Kidney tubule cell (primary cell): ENCODE results near the gene CD79A.
"Not testable (repeated sequence)": the region's sequence is repeated elsewhere in the genome, so short reads cannot be mapped to it uniquely, and the experiment has no call there.

ENCODE experiments used
- DNase-seq: peaks from one replicate; pipeline ENCODE4 v3.0.0-alpha.2; 2018; ENCODE audit warnings: low spot score

Gene CD79A

DNA sequence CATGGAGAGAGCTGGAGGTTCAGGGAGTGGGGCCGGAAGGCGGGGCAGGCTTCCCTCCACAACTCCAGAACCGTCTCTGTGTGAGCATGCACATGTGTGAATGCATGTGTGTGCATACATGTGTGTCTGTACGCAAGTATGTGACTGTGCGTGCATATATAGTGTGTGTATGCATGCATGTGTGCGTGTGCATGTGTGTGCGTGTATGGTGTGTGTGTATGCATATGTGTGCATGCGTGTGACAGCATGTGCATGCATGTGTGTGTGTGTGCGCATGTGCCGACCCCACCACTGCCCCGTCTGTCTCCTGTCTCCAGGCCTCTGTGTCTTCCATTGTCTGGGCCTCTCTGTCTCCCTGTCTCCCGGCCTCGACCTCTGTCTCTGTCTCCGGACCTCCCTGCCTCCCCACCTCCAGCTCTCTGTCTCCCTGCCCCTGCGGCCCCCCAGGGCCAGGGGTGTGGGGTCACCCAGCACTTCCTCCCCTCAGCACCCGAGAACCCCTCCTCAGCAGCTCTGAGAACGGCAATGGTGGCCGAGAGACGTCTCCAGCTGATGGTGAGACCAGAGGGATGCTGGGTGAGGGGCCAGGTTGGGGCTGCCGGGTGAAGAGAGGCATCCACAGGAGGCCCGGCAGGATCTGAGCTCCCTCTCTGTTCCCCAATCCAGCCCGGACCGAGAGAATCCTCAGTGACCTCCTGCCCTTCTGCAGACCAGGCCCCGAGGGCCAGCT, 28.4 kb downstream of the CD79A start:
- DNase-seq = no peak

DNA sequence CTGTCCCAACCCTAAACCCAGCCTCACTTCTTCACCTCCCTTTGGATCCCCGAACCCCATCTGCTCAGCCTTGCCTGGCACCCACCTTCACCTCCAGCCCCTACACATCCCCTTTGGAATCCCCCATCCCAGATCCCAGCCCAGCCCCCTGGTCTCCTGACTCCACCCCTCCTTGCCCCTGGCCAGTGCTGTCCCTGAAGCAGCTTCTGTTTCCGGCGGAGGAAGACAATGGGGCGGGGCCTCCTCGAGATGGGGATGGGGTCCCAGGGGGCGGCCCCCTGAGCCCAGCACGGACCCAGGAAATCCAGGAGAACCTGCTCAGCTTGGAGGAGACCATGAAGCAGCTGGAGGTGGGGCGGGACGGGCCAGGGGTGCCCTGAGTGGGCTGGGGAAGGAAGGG, 29.2 kb downstream of the CD79A start:
- no peak for DNase-seq

DNA sequence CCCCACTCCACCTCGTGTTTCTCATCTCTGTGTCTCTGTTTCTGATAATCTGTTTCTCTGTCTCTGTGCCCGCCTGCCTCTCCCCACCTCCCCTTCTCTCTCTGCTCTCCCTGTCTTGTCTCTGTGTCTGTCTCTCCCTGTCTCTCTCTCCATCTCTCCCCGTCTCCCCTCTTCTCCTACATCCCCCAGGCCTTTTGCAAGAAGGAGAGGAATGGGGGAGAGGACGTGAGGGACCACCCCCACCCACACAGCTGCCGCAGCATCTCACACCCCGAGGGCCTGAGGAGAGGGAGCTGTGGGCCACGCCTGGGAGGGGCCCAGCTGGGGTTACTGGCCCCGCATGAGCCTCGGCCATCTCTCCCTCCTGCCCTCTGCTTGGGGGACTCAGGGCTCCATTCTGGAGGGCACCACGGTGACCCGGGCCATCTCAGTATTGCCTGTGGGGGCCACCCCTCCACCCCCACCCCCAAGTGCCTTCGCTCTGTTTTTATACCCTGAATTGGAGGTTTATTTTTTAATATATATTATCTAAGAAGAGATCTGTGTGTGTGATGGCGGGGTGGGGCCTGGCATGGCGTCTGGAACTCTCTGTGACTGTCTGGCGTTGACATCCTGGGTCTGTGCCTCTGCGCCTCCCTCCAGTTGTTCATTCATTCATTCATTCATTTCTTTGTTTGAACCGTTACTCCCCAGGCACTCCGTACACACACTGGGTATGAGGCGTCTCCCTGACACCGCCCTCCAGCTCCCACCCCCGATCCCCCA, 30.0 kb downstream of the CD79A start:
- DNase-seq = no peak

DNA sequence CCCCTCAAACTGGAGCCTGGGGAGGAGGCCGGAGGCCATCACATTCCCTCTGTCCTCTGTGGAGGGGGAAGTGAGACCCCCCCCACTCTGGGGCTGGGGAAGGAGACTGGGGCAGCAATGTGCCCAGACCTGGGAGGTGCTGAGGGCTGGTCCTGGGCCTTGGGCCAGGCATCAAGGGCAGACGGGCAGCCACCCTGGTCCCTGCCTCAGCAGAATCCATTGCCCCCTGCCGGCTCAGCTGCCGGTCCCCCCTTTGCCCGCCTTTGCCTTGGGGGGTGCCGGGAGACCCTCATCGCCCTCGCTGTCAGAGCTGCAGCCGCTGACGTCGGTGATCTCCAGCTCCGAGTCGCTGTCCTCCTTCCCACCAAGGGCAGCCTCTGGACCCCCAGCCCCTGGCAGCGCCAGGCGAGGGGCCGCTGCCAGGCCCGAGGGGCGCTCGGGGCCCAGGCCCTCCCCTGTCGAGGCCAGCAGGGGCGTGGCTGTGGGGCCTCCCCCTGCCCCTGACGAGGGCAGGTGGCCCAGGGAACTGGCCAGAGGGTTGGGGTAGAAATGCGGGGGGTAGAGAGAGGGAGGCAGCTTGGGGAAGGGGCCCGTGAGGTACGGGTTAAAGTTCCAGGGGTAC, 31.0 kb downstream of the CD79A start:
- DNase-seq = no peak

DNA sequence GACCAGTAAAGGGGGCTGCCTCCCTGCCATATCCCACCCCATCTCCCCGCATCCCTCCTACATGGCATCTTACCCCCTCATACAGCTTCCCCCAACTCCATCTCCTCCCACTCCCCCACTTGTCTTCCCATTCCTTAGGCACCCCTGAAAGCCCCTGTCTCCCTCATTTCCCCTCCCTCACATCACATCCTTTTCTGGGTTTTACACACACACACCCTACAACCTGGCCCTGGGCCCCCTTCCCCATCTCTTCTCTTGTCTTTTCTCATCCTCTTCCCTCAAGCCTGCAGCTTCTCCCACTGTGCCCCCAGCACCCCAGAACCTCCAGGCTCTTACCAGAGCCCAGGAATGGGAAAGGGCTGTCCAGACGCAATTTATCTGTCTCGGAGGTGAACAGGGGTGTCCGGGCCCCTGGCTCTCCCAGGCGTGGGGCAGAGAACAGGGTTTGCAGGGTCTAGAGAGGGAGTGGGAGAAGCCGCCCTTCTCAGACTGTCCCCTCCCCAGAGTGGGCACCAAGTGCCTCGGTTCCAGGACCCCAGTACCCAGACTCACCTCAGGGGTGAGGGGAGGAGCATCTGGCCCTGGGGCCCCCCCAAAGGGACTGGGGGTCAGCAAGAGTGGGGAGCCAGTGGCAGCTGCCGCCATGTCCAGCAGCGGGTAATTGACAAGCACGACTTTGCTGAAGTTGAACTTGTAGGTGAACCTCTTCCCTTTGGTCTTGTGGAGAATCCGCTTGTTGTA, 31.8 kb downstream of the CD79A start:
- DNase-seq = no peak

DNA sequence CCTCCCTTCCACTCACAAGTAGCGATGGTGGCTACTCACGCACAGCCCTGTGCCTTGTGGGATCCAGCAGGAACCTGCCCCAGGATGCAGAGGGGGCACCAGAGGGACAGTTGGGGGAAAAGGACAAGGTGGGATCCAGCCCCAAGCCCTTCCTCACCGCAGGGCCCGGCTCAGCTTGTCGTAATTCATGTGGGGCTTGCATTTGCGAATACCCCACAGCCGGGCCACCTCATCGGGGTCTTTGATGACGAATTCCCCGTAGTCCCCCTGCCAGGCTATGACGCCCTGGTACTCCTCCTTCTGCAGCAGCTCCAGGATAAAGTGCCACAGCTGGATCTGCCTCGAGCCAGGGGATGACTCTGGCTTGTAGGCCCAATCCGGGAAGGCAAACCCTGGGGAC, 32.6 kb downstream of the CD79A start:
- DNase-seq = no peak

DNA sequence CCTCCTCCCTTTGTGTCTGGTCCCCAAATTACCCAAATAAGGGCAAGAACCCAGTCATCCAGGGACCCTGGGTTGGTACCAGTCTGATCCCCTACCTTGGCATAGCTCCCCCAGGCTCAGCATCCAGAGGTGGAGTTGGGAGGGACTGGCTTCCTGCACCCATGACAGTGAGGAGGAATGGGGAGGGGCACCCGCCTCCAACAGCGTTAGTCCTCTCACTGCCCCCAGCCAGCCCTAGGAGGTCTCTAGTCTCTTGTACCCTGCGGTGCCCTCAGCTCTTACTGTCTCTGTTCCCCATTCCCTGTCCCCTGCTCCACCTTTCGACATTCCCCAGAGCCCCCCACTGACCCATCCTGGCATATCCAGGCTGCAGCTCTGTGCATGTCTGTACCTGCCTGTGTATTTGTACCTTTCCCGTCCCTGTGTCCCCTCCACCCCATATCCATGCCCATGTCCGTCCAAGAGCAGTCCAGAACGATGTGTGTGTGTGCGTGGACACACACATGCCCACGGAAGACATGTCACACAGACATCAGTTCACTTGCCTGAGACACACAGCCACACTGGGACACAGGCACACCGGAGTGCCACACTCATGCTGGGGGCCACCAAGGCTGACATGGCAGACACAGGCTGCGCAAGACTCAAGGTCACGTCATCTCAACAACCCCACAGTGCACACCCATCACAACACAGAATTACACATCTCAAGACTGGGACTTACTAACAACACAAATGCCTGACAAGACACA, 33.3 kb downstream of the CD79A start:
- no peak for DNase-seq

DNA sequence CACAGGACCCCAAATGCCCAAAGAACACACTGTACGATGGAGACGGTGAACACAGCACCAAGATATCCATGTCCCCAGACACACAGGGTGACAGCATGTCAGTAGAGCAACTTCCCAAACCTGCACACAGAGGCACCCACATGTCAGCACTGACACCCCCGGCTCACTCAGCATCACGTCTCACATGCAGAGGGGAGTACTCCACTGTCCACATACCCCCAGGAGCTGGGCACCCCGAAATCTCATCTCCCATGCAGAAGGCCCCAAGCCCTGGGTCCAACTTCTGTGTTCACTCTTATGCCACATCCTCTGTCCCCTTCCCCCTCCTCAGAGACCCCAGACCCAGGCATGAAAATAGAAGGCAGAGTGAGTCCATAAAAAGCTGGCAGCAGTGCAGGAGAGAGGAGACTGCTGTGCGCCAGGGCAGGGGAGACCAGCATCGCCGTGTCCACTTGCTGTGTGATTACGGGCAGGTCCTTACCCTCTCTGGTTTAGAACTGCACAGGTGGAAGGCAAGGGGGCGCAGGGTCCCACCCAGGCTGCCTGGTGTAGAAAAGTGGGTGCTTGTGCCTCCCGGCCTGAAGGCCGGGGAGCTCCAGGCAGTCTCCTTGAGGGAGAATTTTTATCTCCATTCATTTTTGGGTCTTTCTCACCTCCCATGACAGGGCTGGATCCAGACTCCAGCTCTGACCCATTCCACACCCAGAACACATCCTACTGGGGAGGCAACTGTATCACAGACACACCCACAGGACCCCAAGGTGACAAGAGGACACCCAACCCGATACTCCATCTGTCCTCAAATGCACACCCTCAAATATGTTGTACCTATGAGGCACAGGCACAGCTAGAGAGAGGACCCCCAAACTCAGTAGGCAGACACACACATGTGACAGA, 34.2 kb downstream of the CD79A start:
- DNase-seq = no peak

DNA sequence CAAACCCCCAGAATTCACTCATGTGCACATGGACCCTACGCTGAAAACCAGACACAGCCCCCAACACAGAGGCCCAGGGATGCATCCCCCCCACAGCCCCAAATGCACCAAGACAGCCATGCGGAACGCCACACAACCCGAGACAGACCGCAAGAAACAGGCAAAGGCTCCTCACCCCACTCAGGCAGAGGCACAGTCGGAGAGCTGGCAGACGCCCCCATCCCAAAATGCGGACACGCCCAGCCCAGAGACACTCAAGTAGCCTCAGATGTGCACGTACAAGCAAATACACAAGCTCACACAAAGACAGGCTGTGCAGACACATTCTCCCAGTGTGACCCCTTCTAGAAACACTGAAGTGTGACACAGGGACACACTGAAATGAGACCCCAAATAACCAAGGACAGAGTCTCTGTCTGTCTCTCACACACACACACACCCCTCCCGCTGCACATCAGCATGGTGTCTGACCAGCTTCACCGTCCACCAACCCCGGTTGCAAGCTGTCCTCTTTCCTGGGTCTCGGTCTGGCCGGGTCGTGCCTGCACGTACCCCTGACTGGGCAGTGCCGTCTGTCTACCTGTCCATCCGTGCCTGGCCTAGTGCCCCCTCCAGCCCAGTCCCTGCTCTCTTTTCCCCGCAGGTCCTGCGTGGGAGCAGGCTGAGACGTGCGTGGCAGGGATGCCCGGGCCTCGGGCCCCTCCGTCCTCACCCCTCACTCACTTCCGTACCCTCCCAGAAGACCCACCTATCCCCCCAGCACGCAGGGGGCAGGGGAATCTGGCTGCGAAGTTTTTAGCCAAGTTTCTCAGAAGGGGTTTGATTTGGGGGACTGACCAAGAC, 35.0 kb downstream of the CD79A start:
- no peak for DNase-seq

DNA sequence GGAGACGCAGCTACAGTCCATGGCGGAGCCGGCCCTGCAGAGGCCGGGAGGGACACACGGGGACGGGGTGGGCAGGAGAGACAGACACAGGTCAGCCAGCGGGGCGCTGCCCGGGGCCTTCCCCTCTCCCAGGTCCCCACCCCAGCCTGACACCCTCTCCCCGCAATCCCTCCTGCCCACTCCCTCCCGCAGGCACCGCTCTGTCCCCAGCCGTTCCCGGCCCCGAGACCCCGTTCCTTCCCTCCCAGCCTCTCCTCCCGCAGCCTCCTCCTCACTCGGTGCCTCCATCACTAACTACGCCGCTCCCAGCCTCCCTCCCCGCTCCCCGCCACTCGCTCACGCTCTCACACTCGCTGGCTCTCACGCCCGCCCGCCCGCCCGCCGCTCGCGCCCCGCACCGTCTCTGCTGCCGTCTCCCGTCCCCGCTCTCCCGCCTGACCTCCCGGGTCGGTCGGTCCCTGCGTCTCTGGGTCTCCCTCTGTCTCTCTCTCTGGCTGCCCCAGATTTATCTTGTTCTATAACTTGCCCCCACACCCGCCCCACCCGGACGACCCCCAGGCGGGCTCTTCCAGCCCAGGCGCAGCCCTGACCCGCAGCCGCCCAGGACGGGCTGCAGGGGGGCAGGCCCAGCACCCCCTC, 35.9 kb downstream of the CD79A start:
- DNase-seq = no peak

DNA sequence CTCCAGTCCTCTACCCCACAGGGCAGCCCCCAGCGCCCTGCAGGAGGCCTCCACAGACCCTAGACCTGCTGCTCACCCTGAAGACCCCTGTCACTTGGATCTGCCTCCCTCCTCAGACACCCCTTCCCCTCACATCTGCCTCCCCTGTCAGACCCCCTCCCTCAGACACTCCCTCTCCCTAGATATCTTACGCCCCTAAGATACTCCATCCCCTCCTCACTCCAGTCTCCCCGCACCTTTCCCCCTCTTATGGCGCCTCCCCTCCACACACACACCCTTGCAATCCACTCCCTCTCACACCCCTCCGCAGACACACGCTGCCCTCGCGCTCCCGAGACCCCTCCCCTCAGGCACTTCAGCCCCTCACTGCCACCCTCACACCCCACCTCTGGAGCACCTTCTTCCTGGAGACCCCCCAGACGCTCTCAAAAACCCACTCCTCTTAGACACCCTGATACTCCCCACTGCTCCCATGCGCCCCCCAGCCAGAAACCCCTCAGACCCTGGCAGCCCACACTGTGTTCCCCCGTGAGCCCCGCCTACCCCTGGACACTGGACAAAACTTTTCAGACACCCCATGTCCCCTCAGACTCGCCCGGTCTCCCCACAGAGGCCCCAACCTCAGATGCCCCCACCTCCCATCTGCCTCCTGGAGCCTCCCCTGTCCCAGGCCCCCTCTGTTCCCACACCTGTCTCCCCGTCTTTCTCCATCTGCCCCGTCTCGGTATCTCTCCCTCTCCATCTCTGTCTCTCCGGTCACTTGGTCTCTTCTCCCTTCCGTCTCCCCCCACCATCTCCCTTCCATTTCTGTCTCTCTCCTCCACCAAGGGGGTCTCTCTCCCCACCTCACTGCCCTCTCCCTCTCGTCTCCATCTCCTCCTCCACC, 36.7 kb downstream of the CD79A start:
- no peak for DNase-seq

DNA sequence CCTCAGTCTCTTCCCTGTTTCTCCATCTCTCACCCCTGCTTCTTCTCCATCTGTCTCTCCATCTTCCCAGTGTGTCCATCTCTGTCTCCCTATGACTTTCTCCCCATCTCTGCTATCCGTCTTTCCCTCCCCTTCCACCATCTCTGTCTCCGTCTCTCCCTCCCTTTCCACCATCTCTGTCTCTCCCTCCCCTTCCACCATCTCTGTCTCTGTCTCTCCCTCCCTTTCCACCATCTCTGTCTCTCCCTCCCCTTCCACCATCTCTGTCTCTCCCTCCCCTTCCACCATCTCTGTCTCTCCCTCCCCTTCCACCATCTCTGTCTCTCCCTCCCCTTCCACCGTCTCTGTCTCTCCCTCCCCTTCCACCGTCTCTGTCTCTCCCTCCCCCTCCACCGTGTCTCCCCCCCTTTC, 37.4 kb downstream of the CD79A start:
- DNase-seq = not testable (repeated sequence)

DNA sequence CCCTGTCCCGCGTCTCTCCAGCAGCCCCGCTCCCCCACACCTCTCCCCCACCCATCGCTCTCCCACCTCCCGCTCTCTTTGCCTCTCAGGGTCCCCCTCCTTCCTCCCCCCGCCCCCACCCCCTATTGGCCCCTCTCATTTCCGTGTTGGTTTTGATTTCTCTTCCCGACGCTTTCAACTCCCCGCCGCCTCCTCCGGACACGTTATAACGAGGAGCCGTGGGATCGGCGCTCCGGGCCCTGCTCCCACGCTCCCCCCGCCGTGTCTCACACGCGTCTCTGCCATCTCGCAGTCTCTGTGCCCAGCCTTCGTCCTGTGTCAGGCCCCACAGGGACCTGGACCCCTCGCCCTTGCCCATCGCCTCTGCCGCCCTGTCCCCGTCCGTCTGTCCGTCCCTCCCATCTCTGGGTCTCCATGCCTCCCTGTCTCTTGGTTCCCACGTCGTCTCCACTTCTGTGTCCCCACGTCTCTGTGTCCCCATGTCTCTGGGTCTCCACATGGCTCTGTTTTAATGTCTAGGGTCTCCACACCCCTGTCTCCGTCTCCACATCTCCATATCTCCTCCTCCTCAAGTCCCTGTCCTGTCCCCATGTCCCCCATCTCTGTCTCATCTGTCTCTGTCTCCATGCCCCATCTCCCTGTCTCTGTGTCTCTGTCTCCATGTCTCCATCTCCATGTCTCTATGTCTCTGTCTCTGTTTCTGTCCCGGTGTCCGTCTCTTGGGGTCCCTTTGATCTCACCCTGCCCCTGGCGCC, 38.1 kb downstream of the CD79A start:
- no peak for DNase-seq

DNA sequence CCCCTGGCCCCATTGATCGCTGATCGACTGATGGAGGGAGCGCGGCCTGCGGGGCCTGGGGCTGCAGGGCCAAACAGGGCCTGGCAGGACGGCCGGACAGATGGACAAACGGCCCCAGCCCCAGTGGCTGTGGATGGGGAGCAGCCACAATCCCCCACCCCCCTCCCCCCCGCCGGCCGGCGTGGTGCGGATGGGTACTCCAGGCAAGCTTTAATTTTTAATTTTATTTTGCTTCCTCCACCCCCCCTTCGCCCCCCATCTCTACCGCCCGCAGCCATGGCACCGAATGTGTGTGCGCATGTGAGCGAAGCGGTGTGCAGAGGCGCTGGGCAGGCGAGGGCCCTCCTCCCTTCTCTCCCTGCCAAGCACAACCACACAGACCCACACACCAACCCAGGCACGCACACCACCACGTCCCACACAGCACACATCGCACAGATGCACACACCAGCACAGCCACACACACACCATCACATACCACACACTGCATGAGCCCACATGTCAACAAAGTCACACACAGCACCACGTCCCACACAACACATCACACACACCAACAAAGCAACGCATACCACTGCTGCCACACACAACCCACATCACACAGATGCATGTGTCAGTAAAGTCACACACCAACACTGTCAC, 38.8 kb downstream of the CD79A start:
- no peak for DNase-seq

DNA sequence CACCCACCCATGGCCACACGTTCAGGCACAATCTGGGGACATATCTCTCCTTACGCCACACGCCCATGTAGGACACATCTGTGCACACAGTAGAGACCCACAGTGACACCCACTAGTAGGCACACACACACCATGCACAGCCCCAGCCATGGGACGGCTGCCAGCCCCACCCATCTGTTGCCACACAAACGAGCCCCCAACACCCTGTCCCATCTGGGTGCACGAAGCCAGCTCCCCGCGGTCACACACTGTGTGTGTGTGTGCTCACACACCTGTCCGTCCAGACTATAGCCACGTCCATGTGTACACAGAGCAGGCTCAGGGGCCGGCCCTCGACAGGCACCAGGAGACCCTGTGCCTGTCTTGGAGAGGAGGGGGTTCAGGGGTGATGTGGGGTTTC, 40.6 kb downstream of the CD79A start:
- DNase-seq = no peak

DNA sequence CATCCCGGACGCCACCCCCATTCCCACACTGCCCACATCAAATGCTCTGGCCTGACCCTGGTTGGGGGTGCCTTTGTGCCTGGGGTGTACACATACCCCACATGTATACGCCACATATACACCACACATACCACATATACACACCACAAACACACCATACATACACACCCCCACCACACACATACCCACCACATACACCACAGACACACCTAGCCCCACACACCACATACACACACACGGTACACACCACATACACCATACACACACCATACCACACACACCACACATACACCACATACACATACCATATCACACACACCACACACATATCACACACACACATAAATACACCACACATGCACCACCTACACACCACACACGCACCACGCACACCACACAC, 41.0 kb downstream of the CD79A start:
- DNase-seq = no peak

DNA sequence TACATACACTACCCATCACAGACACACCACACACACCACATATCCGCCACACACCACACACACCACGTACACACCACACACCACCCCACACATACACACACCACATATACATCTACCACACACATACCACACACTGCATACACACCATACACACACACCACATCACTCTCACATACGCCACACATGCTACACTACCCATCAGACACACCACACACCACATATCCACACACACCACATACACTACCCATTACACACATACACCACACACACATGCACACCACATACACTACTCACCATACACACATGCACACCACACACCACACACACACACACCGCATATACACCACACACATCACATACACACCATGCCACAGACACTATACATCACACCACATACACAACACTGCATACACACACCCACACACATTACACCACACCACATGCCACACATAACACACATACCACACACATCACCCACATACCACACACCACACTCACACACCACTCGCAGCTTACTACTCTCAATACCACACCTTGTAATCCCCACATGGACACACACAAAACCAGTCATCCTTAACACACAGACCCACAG, 41.7 kb downstream of the CD79A start:
- DNase-seq = no peak
